ENCODE measurements around the gene PTPN12. TPM values are rescaled to one million over a fixed set of nuclear protein-coding genes. Genes with fewer than 3 reads are reported as not detected.
"Not testable (repeated sequence)": the region's sequence is repeated elsewhere in the genome, so short reads cannot be mapped to it uniquely, and the experiment has no call there.

Gene PTPN12
- total and polyA plus RNA-seq, 2 experiments from 2014 or later: 21.7 to 25.6 TPM

GRCh38 chr7:77540402-77540822 lies 3.3 kb downstream of the PTPN12 start:
- Histone ChIP-seq H3K27ac (peak overlapping the region; percentile 89; the same call in 1 of the 2 replicates), H3K9ac (no peak overlapping the region), H3K4me3 (peak overlapping the region; percentile 92; the same call in 1 of the 2 replicates), H4K20me1 (ENCODE audit: insufficient read depth) (peaks cover 24% of the 10 kb centered on the region), H3K9me3 (ENCODE audit: low read depth) (no peaks in the 10 kb centered on the region), H3F3A (ENCODE audit: insufficient read depth) (peaks cover 59% of the 10 kb centered on the region), H3K27me3 (replicated peaks; ENCODE audit: insufficient read depth) (no peaks in the 10 kb centered on the region), H3K79me2 (ENCODE audit: insufficient read depth) (peaks cover 82% of the 10 kb centered on the region), H3K4me2 (ENCODE audit: unreplicated experiment) (peak overlapping the region; percentile 49), H3K36me3 (ENCODE audit: low read depth) (0 out of 2 replicates have a peak, but pooled peaks cover 5% of the 10 kb centered on the region), H3K9me2 (ENCODE audit: insufficient read depth) (no peaks in the 10 kb centered on the region), H2AFZ (no peak overlapping the region), H3K4me1 (ENCODE audit: insufficient read depth) (peaks cover 49% of the 10 kb centered on the region)
- no peak for TF ChIP-seq EZH2 (IDR thresholded peaks at IDR 0.05; ENCODE audit: insufficient read depth, poor library complexity, severe bottlenecking)
- in situ Hi-C loops (cut with MboI): no loop called here
- 61% methylated on average over 4 of the region's 4 CpGs for WGBS, 2 experiments (ENCODE audit: low coverage in 1 of 2, low lambda C conversion rate in 2 of 2, missing lambda C conversion rate in 2 of 2)
- no peak for DNase-seq

GRCh38 chr7:77540993-77541392 lies 3.9 kb downstream of the PTPN12 start:
- H3K4me3 ChIP-seq; in situ Hi-C loops (cut with MboI); H2AFZ ChIP-seq; DNase-seq; H3K36me3 ChIP-seq (ENCODE audit: low read depth); H3K9me2 ChIP-seq (ENCODE audit: insufficient read depth); H3K9ac ChIP-seq; H3K9me3 ChIP-seq (ENCODE audit: low read depth); H3K27me3 ChIP-seq (replicated peaks; ENCODE audit: insufficient read depth); H3K27ac ChIP-seq: not testable (repeated sequence)
- Histone ChIP-seq H3K79me2 (ENCODE audit: insufficient read depth) (peaks cover 84% of the 10 kb centered on the region), H3K4me1 (ENCODE audit: insufficient read depth) (peaks cover 49% of the 10 kb centered on the region), H4K20me1 (ENCODE audit: insufficient read depth) (peaks cover 24% of the 10 kb centered on the region), H3F3A (ENCODE audit: insufficient read depth) (peaks cover 59% of the 10 kb centered on the region), H3K4me2 (ENCODE audit: unreplicated experiment) (peak overlapping the region; percentile 49)
- 98 to 99% methylated on average over 7 of the region's 7 CpGs for WGBS, 2 experiments (ENCODE audit: low coverage in 1 of 2, low lambda C conversion rate in 2 of 2, missing lambda C conversion rate in 2 of 2)

- peak; percentile 64 for DNase-seq
- H3K27ac ChIP-seq: peak overlapping the region; percentile 58
- H3K9me3 ChIP-seq (ENCODE audit: low read depth): no peaks in the 10 kb centered on the region
- no peaks in the 10 kb centered on the region for H3K27me3 ChIP-seq (replicated peaks; ENCODE audit: insufficient read depth)
- H2AFZ ChIP-seq: no peak overlapping the region
- H3K4me1 ChIP-seq (ENCODE audit: insufficient read depth): peaks cover 49% of the 10 kb centered on the region
- H4K20me1 ChIP-seq (ENCODE audit: insufficient read depth): peaks cover 32% of the 10 kb centered on the region
- no peaks in the 10 kb centered on the region for H3K9me2 ChIP-seq (ENCODE audit: insufficient read depth)
- TF ChIP-seq EZH2 (IDR thresholded peaks at IDR 0.05; ENCODE audit: insufficient read depth, poor library complexity, severe bottlenecking): no peak
- TF ChIP-seq EZH2phosphoT487 (IDR thresholded peaks at IDR 0.05; ENCODE audit: insufficient read depth, low read depth): no peak
- peaks cover 59% of the 10 kb centered on the region for H3F3A ChIP-seq (ENCODE audit: insufficient read depth)
- H3K4me3 ChIP-seq: peak overlapping the region; percentile 31
- peak overlapping the region; percentile 49 for H3K4me2 ChIP-seq (ENCODE audit: unreplicated experiment)
- in situ Hi-C loops (cut with MboI): no loop called here
- WGBS, 2 experiments (ENCODE audit: low coverage in 1 of 2, low lambda C conversion rate in 2 of 2, missing lambda C conversion rate in 2 of 2): 10 to 12% methylated on average over 1 of the region's 1 CpG
- no peak overlapping the region for H3K9ac ChIP-seq
- peaks cover 98% of the 10 kb centered on the region for H3K79me2 ChIP-seq (ENCODE audit: insufficient read depth)
- 0 out of 2 replicates have a peak, but pooled peaks cover 5% of the 10 kb centered on the region for H3K36me3 ChIP-seq (ENCODE audit: low read depth)
These were observed 5.3 kb downstream of the PTPN12 start for GRCh38 chr7:77542409-77542808.

- 83 to 84% methylated on average over 2 of the region's 2 CpGs for WGBS, 2 experiments (ENCODE audit: low coverage in 1 of 2, low lambda C conversion rate in 2 of 2, missing lambda C conversion rate in 2 of 2)
- Histone ChIP-seq H3F3A (ENCODE audit: insufficient read depth) (peaks cover 59% of the 10 kb centered on the region), H3K4me3 (peak overlapping the region; percentile 31; the same call in 1 of the 2 replicates), H3K9me3 (ENCODE audit: low read depth) (no peaks in the 10 kb centered on the region), H2AFZ (no peak overlapping the region), H3K27ac (peak overlapping the region; percentile 58), H3K27me3 (replicated peaks; ENCODE audit: insufficient read depth) (no peaks in the 10 kb centered on the region), H4K20me1 (ENCODE audit: insufficient read depth) (peaks cover 32% of the 10 kb centered on the region), H3K79me2 (ENCODE audit: insufficient read depth) (peaks cover 98% of the 10 kb centered on the region), H3K9me2 (ENCODE audit: insufficient read depth) (no peaks in the 10 kb centered on the region), H3K4me2 (ENCODE audit: unreplicated experiment) (peak overlapping the region; percentile 49), H3K36me3 (ENCODE audit: low read depth) (0 out of 2 replicates have a peak, but pooled peaks cover 5% of the 10 kb centered on the region), H3K4me1 (ENCODE audit: insufficient read depth) (peaks cover 49% of the 10 kb centered on the region), H3K9ac (no peak overlapping the region)
- TF ChIP-seq EZH2 (IDR thresholded peaks at IDR 0.05; ENCODE audit: insufficient read depth, poor library complexity, severe bottlenecking) (no peak), EZH2phosphoT487 (IDR thresholded peaks at IDR 0.05; ENCODE audit: insufficient read depth, low read depth) (no peak)
- DNase-seq: no peak
- in situ Hi-C loops (cut with MboI): no loop called here
These were observed 5.8 kb downstream of the PTPN12 start for GRCh38 chr7:77542895-77543294.

- H3K27me3 ChIP-seq (replicated peaks; ENCODE audit: insufficient read depth): no peaks in the 10 kb centered on the region
- peaks cover 59% of the 10 kb centered on the region for H3F3A ChIP-seq (ENCODE audit: insufficient read depth)
- no peak overlapping the region for H2AFZ ChIP-seq
- H3K36me3 ChIP-seq (ENCODE audit: low read depth): 0 out of 2 replicates have a peak, but pooled peaks cover 5% of the 10 kb centered on the region
- no peak overlapping the region for H3K27ac ChIP-seq
- H3K9me2 ChIP-seq (ENCODE audit: insufficient read depth): no peaks in the 10 kb centered on the region
- TF ChIP-seq EZH2 (IDR thresholded peaks at IDR 0.05; ENCODE audit: insufficient read depth, poor library complexity, severe bottlenecking) (no peak), EZH2phosphoT487 (IDR thresholded peaks at IDR 0.05; ENCODE audit: insufficient read depth, low read depth) (no peak)
- no peak overlapping the region for H3K4me3 ChIP-seq
- no peaks in the 10 kb centered on the region for H3K9me3 ChIP-seq (ENCODE audit: low read depth)
- WGBS, 2 experiments (ENCODE audit: low coverage in 1 of 2, low lambda C conversion rate in 2 of 2, missing lambda C conversion rate in 2 of 2): 98 to 99% methylated on average over 4 of the region's 4 CpGs
- no peak for DNase-seq
- peaks cover 50% of the 10 kb centered on the region for H3K4me1 ChIP-seq (ENCODE audit: insufficient read depth)
- peaks cover 100% of the 10 kb centered on the region for H3K79me2 ChIP-seq (ENCODE audit: insufficient read depth)
- H3K4me2 ChIP-seq (ENCODE audit: unreplicated experiment): no peak overlapping the region
- peaks cover 32% of the 10 kb centered on the region for H4K20me1 ChIP-seq (ENCODE audit: insufficient read depth)
- in situ Hi-C loops (cut with MboI): no loop called here
- no peak overlapping the region for H3K9ac ChIP-seq
These were observed 6.8 kb downstream of the PTPN12 start for GRCh38 chr7:77543910-77544309.

All from GM23248 (cell line).